HEK293 (cell line): Measurements from ENCODE around the gene ZNRF2.

ENCODE experiments used
- ATF2 ChIP-seq: fragments of 450-650 bp; formaldehyde crosslinking; IDR thresholded peaks from 2 replicates; pipeline ENCODE4 v1.5.1; 2016; ENCODE audit warnings: missing biosample characterization, missing genetic modification characterization, low read depth
- BCL11B ChIP-seq: fragments of 450-650 bp; formaldehyde crosslinking; IDR thresholded peaks from 2 replicates; pipeline ENCODE4 v1.5.1; 2016; ENCODE audit warnings: low read depth, missing biosample characterization, missing genetic modification characterization
- CTCF ChIP-seq: fragments of 450-650 bp; formaldehyde crosslinking; IDR thresholded peaks from 2 replicates; pipeline ENCODE4 v1.5.1; 2016; ENCODE audit warnings: missing biosample characterization, missing genetic modification characterization
- GLIS1 ChIP-seq: fragments of 450-650 bp; formaldehyde crosslinking; IDR thresholded peaks from 2 replicates; pipeline ENCODE4 v1.5.1; 2016; ENCODE audit warnings: missing biosample characterization, missing genetic modification characterization
- ZNF274 ChIP-seq, 2 experiments: fragments of 200-500 bp in 1 of 2; fragments of 450-650 bp in 1 of 2; sonication (Bioruptor generic) in 1 of 2; formaldehyde crosslinking in 1 of 2; IDR thresholded peaks; 2 replicates each; pipeline versions ENCODE4 v1.5.1 to v1.6.1; 2014 to 2016; ENCODE audit warnings: borderline replicate concordance in 1 of 2, inconsistent platforms in 1 of 2, low read length in 1 of 2, missing biosample characterization in 1 of 2, missing genetic modification characterization in 1 of 2
- TF ChIP-seq, protein P1 (sequence below): fragments of 450-650 bp; formaldehyde crosslinking; IDR thresholded peaks from 2 replicates; pipeline ENCODE4 v1.5.1; 2016; ENCODE audit warnings: missing biosample characterization, missing genetic modification characterization

DNA sequence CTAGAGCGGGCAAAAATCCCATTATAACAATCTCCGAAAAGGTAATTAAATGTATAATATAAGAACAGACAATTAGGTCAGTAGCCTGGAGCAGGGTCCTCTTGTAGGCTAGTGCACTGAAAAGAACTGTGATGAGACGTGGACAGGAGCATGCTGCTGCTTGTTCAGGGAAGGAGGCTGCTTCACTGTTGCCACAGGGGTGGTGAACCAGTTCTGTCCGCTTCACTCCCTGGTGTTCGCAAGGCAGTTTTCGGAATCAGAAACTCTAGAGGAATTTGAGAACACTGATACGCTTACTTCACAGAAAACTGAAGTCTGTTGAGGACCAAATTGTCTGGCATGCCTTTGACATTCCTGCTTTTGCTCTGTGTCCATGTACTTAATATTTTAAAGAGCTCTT lies 17.4 kb downstream of the ZNRF2 start:
- no peak for TF ChIP-seq ZNF274 (IDR thresholded peaks at IDR 0.05; ENCODE audit: low read length)
- TF ChIP-seq ZNF274 (tag by site-specific recombination; IDR thresholded peaks at IDR 0.05; ENCODE audit: borderline replicate concordance): no peak
- TF ChIP-seq CTCF (tag by site-specific recombination): no peak
- no peak for TF ChIP-seq BCL11B (tag by site-specific recombination)
- TF ChIP-seq ATF2 (tag by site-specific recombination): no peak
- no peak for TF ChIP-seq GLIS1
- TF ChIP-seq, protein P1, sequence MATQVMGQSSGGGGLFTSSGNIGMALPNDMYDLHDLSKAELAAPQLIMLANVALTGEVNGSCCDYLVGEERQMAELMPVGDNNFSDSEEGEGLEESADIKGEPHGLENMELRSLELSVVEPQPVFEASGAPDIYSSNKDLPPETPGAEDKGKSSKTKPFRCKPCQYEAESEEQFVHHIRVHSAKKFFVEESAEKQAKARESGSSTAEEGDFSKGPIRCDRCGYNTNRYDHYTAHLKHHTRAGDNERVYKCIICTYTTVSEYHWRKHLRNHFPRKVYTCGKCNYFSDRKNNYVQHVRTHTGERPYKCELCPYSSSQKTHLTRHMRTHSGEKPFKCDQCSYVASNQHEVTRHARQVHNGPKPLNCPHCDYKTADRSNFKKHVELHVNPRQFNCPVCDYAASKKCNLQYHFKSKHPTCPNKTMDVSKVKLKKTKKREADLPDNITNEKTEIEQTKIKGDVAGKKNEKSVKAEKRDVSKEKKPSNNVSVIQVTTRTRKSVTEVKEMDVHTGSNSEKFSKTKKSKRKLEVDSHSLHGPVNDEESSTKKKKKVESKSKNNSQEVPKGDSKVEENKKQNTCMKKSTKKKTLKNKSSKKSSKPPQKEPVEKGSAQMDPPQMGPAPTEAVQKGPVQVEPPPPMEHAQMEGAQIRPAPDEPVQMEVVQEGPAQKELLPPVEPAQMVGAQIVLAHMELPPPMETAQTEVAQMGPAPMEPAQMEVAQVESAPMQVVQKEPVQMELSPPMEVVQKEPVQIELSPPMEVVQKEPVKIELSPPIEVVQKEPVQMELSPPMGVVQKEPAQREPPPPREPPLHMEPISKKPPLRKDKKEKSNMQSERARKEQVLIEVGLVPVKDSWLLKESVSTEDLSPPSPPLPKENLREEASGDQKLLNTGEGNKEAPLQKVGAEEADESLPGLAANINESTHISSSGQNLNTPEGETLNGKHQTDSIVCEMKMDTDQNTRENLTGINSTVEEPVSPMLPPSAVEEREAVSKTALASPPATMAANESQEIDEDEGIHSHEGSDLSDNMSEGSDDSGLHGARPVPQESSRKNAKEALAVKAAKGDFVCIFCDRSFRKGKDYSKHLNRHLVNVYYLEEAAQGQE: no peak
